Right lobe of liver (tissue), 6 donors: ENCODE results near the gene TBC1D2B. TPM values are rescaled to one million over a fixed set of nuclear protein-coding genes. Genes with fewer than 3 reads are reported as not detected.

Experiments
- ATAC-seq, 4 donors: fragments of 200-7000 bp; cut with Tn5 transposase; one replicate each; pipeline ENCODE4 v1.9.1; 2020; ENCODE audit warnings: mild to moderate bottlenecking in 4 of 4, moderate library complexity in 4 of 4
- DNase-seq, 3 donors: peaks; one replicate each; pipeline ENCODE4 v3.0.0-alpha.2; 2020
- H3K27ac ChIP-seq, 3 donors: fragments of 200-600 bp; one replicate each; pipeline ENCODE4 v1.8.0; 2022
- H3K27me3 ChIP-seq, 2 donors: fragments of 200-600 bp; one replicate each; pipeline ENCODE4 v1.8.0; 2022
- H3K36me3 ChIP-seq, 4 donors: fragments of 200-600 bp; sonication (generic) in 1 of 4; one replicate each; pipeline versions ENCODE4 v1.5.1 to v1.8.0; 2017 to 2022; ENCODE audit warnings: control low read depth in 1 of 4
- H3K4me1 ChIP-seq, 4 donors: fragments of 200-600 bp; sonication (generic) in 1 of 4; one replicate each; pipeline versions ENCODE4 v1.5.1 to v1.8.0; 2017 to 2022; ENCODE audit warnings: control low read depth in 1 of 4
- H3K4me3 ChIP-seq, 3 donors: fragments of 200-600 bp; one replicate each; pipeline ENCODE4 v1.8.0; 2022
- H3K9me3 ChIP-seq, 4 donors: fragments of 200-600 bp; sonication (generic) in 1 of 4; one replicate each; pipeline versions ENCODE4 v1.5.1 to v1.8.0; 2017 to 2022; ENCODE audit warnings: control low read depth in 1 of 4
- POLR2A ChIP-seq: fragments of 450-650 bp; IDR thresholded peaks from one replicate; pipeline ENCODE4 v1.6.1; 2017; ENCODE audit warnings: antibody characterized with exemption, mild to moderate bottlenecking
- WGBS: methylation state at CpG from one replicate; pipeline ENCODE4 v1.1.6; 2018; ENCODE audit warnings: low coverage, low lambda C conversion rate; ENCODE audit not compliant: insufficient coverage; ENCODE audit errors: missing lambda C conversion rate; 5-methylcytosine and 5-hydroxymethylcytosine counted together
- intact Hi-C, 2 donors: fragments of 100-400 bp; cut with DNase I; formaldehyde crosslinking; loops; one replicate each; pipeline versions ENCODE4 v1.11.2 to v1.14.1; 2022
- total RNA-seq, 6 experiments: library from RNA; depleted of rRNA in 2 of 6; stranded (reverse); fragments of >200 nt in 2 of 6; fragmentation: NEBNext Ultra II Directional in 3 of 6; extraction: Animal tissue kit (Norgen Biotek cat#: 25700) in 3 of 6; gene quantifications; one replicate each; pipeline versions ENCODE4 v1.1.0 to v1.2.4, GENCODE V29; 2016 to 2023
- TF ChIP-seq, protein P1 (sequence below), 4 donors: fragments of 200-600 bp in 3 of 4; fragments of 450-650 bp in 1 of 4; IDR thresholded peaks; one replicate each; pipeline versions ENCODE4 v1.5.1 to v1.8.0; 2016 to 2022; ENCODE audit warnings: antibody characterized with exemption in 4 of 4, mild to moderate bottlenecking in 2 of 4
- donor health status: DM: no; HTN: yes; CAD: no.
- donor health status: DM: no; HTN: no; CAD: no.
- donor health status: DM: no; HTN: no; CAD: no.
- donor health status: DM: no; HTN: yes; CAD: no.
- donor health status: DM: no; HTN: yes; CAD: no.

Gene TBC1D2B
- total RNA-seq, 6 experiments from 2014 or later = 23.7 to 81.4 (median 29.6) TPM

- Histone ChIP-seq H3K36me3 (no peaks in the 10 kb centered on the region), H3K27ac (peak overlapping the region; percentile 46 to 59 (median 54)), H3K9me3 (no peaks in the 10 kb centered on the region), H3K4me1 (peaks cover 0 to 52% (median 21%) of the 10 kb centered on the region in 4 donors), H3K4me3 (no peak overlapping the region), H3K27me3 (no peaks in the 10 kb centered on the region)
- TF ChIP-seq, protein P1, sequence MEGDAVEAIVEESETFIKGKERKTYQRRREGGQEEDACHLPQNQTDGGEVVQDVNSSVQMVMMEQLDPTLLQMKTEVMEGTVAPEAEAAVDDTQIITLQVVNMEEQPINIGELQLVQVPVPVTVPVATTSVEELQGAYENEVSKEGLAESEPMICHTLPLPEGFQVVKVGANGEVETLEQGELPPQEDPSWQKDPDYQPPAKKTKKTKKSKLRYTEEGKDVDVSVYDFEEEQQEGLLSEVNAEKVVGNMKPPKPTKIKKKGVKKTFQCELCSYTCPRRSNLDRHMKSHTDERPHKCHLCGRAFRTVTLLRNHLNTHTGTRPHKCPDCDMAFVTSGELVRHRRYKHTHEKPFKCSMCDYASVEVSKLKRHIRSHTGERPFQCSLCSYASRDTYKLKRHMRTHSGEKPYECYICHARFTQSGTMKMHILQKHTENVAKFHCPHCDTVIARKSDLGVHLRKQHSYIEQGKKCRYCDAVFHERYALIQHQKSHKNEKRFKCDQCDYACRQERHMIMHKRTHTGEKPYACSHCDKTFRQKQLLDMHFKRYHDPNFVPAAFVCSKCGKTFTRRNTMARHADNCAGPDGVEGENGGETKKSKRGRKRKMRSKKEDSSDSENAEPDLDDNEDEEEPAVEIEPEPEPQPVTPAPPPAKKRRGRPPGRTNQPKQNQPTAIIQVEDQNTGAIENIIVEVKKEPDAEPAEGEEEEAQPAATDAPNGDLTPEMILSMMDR (IDR thresholded peaks at IDR 0.05) = no peak
- TF ChIP-seq POLR2A = no peak
- intact Hi-C loops = no loop called here
- 46% methylated on average over 6 of the region's 6 CpGs for WGBS
- ATAC-seq (peak; percentile 33 to 70 (median 57)), DNase-seq (no peak)
Measured at GRCh38 chr15:78035861-78036476, 41.5 kb downstream of the TBC1D2B start.

DNA sequence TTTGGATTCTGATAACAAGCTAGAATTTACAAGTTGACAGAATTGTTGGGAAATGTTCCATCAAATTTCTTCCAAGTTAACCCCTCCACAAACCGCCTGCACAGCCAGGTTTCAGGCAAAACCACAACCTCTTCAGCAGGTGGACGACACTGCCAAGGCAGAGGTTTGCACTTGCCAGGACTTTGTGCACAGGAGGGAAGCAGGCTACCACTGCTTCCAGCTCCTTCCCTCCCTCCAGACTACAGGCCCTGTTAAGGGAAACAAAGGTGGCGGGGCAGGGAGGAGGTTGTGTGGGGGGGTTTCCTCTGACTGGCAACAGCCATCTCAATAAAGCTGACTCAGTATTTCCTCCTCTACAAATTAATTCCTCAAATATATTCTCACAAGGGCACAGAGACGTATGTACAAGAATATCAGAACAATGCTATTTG lies 42.2 kb downstream of the TBC1D2B start:
- Histone ChIP-seq H3K27me3 (no peaks in the 10 kb centered on the region), H3K27ac (peak overlapping the region; percentile 46 to 59 (median 54)), H3K9me3 (no peaks in the 10 kb centered on the region), H3K36me3 (no peaks in the 10 kb centered on the region), H3K4me1 (peaks cover 0 to 52% (median 21%) of the 10 kb centered on the region in 4 donors), H3K4me3 (no peak overlapping the region)
- intact Hi-C loops = no loop called here
- 8% methylated on average over 4 of the region's 4 CpGs for WGBS
- DNase-seq (peak; percentile 49 to 68 (median 68)), ATAC-seq (peak; percentile 61 to 78 (median 70))
- TF ChIP-seq POLR2A = no peak
- TF ChIP-seq, protein P1 (IDR thresholded peaks at IDR 0.05) = no peak

DNA sequence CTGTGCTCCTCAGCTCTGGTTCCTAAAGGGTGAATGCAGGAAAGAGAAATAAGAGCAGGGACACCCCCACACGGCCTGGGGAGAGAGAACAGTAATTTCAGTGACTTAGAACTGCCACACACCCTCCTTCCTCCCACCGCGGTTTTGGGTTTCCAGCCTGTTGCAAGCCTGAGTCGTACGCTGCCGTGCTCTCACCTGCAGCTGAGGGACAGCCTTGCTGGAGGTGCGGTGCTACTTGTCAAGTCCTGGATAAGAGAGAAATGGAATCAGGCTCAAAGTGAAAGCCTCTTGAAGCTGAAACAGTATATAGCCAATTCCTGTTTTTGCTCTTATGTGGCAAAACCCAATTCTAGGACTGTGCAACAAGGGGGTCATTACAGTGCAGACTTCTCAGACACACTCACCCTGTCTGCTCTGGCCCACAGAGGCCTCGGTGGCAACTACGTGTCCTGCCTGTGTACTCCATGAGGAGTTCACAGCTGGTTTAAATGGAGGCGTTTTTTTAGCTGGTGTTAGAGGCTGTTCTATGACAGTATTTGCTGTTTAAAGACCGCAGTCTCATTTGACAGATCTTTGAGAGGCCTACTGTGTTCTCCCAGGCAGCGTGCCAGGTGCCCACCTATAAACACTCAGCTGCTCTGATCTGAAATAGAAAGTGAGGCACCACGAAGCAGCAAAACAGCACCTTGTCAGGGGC lies 42.9 kb downstream of the TBC1D2B start:
- no peak overlapping the region for H3K4me3 ChIP-seq
- ATAC-seq (peak; percentile 25 to 63 (median 58)), DNase-seq (peak in 1 of 3 donors; percentile 52)
- H3K27me3 ChIP-seq = no peaks in the 10 kb centered on the region
- H3K27ac ChIP-seq = peak overlapping the region; percentile 46 to 59 (median 54)
- no peaks in the 10 kb centered on the region for H3K9me3 ChIP-seq
- TF ChIP-seq, protein P1 (IDR thresholded peaks at IDR 0.05) = no peak
- TF ChIP-seq POLR2A = no peak
- peaks cover 0 to 3% (median 1%) of the 10 kb centered on the region in 4 donors for H3K36me3 ChIP-seq
- H3K4me1 ChIP-seq = peaks cover 0 to 52% (median 21%) of the 10 kb centered on the region in 4 donors
- WGBS = 19% methylated on average over 4 of the region's 13 CpGs
- intact Hi-C loops = no loop called here

GRCh38 chr15:78033864-78034263 lies 43.6 kb downstream of the TBC1D2B start:
- TF ChIP-seq POLR2A = no peak
- TF ChIP-seq, protein P1 (IDR thresholded peaks at IDR 0.05) = no peak
- no peak overlapping the region for H3K4me3 ChIP-seq
- no peaks in the 10 kb centered on the region for H3K9me3 ChIP-seq
- ATAC-seq (no peak), DNase-seq (no peak)
- H3K4me1 ChIP-seq = peaks cover 0 to 47% (median 21%) of the 10 kb centered on the region in 4 donors
- H3K27ac ChIP-seq = peak overlapping the region in 1 of 3 donors; percentile 59
- intact Hi-C loops = no loop called here
- 57% methylated on average over 6 of the region's 6 CpGs for WGBS
- H3K27me3 ChIP-seq = no peaks in the 10 kb centered on the region
- H3K36me3 ChIP-seq = peaks cover 0 to 11% (median 5%) of the 10 kb centered on the region in 4 donors
